GM23338 (cell line): Measurements from ENCODE around the gene SPHKAP.

Source experiments
- CREB1 ChIP-seq: fragments of 250-450 bp; sonication (Bioruptor Pico); IDR thresholded peaks from 2 replicates; pipeline ENCODE4 v1.5.0; 2020; ENCODE audit warnings: low read depth, mild to moderate bottlenecking, moderate library complexity
- EZH2 ChIP-seq: fragments of 200-600 bp; sonication (generic); IDR thresholded peaks from one replicate; pipeline ENCODE4 v1.8.0; 2017; ENCODE audit warnings: antibody characterized with exemption, mild to moderate bottlenecking, low read depth; ENCODE audit not compliant: unreplicated experiment
- EZH2phosphoT487 ChIP-seq: fragments of 200-600 bp; sonication (generic); IDR thresholded peaks from one replicate; pipeline ENCODE4 v1.8.1; 2018; ENCODE audit warnings: antibody characterized with exemption; ENCODE audit not compliant: unreplicated experiment
- JUNB ChIP-seq: IDR thresholded peaks from one replicate; pipeline ENCODE4 v1.6.1; 2016; ENCODE audit warnings: antibody characterized with exemption; ENCODE audit not compliant: unreplicated experiment
- NANOG ChIP-seq: IDR thresholded peaks from 2 replicates; pipeline ENCODE4 v1.6.1; 2016; ENCODE audit warnings: antibody characterized with exemption, borderline replicate concordance
- POLR2AphosphoS5 ChIP-seq: IDR thresholded peaks from 2 replicates; pipeline ENCODE4 v1.6.1; 2016; ENCODE audit warnings: antibody characterized with exemption, low read depth
- ZNF331 ChIP-seq: fragments of 250-450 bp; sonication (Bioruptor Pico); IDR thresholded peaks from 2 replicates; pipeline ENCODE4 v1.5.0; 2020; ENCODE audit warnings: low read depth, mild to moderate bottlenecking, moderate library complexity
- TF ChIP-seq, protein P1 (sequence below), 2 experiments: fragments of 200-600 bp in 1 of 2; sonication (generic) in 1 of 2; conservative IDR thresholded peaks; 2 replicates each; pipeline versions ENCODE4 v1.5.1 to v1.6.1; 2016 to 2017; ENCODE audit warnings: antibody characterized with exemption in 2 of 2, low read depth in 2 of 2, mild to moderate bottlenecking in 2 of 2, moderate library complexity in 1 of 2
- TF ChIP-seq, protein P2 (sequence below): IDR thresholded peaks from one replicate; pipeline ENCODE4 v1.6.1; 2018; ENCODE audit warnings: antibody characterized with exemption; ENCODE audit not compliant: unreplicated experiment

DNA sequence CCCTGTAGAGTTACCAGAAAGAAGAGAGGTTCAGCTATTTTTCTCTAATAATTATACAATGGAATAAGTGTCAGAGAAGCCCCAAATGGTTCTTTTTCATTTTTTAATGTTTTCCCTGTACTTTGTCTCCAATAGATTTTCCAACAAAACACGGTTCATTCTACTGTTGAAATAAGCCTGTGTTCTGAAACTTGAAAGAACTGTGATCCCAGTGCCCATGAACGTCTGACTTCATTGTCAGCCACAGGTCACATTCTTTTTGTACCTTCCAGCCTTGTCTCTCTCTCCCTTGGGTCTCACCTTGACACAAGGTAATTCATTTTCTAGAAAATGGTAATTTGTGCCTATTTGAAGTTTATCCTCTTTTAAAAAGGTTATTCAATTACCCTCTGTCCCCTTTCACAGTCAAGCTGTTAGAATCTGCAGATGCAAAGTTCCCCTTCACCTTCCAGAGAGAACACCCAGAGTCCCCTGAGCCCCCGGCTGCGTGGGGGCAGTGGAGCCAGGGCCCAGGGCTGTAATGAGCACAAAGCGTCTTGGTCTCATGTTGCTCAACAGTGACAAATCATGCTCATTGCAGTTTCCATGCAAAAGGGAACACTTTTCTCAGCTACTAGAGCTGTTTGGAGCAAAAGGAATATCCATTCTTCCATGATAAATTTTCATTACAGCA, 115.2 kb downstream of the SPHKAP start:
- TF ChIP-seq, protein P1, sequence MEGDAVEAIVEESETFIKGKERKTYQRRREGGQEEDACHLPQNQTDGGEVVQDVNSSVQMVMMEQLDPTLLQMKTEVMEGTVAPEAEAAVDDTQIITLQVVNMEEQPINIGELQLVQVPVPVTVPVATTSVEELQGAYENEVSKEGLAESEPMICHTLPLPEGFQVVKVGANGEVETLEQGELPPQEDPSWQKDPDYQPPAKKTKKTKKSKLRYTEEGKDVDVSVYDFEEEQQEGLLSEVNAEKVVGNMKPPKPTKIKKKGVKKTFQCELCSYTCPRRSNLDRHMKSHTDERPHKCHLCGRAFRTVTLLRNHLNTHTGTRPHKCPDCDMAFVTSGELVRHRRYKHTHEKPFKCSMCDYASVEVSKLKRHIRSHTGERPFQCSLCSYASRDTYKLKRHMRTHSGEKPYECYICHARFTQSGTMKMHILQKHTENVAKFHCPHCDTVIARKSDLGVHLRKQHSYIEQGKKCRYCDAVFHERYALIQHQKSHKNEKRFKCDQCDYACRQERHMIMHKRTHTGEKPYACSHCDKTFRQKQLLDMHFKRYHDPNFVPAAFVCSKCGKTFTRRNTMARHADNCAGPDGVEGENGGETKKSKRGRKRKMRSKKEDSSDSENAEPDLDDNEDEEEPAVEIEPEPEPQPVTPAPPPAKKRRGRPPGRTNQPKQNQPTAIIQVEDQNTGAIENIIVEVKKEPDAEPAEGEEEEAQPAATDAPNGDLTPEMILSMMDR (conservative IDR thresholded peaks at IDR 0.05; ENCODE audit: low read depth in 2 of 2): no peak
- TF ChIP-seq POLR2AphosphoS5 (no peak), EZH2 (no peak), EZH2phosphoT487 (no peak), NANOG (no peak), JUNB (no peak), CREB1 (CRISPR knock-in tag) (no peak), ZNF331 (no peak)
- TF ChIP-seq, protein P2, sequence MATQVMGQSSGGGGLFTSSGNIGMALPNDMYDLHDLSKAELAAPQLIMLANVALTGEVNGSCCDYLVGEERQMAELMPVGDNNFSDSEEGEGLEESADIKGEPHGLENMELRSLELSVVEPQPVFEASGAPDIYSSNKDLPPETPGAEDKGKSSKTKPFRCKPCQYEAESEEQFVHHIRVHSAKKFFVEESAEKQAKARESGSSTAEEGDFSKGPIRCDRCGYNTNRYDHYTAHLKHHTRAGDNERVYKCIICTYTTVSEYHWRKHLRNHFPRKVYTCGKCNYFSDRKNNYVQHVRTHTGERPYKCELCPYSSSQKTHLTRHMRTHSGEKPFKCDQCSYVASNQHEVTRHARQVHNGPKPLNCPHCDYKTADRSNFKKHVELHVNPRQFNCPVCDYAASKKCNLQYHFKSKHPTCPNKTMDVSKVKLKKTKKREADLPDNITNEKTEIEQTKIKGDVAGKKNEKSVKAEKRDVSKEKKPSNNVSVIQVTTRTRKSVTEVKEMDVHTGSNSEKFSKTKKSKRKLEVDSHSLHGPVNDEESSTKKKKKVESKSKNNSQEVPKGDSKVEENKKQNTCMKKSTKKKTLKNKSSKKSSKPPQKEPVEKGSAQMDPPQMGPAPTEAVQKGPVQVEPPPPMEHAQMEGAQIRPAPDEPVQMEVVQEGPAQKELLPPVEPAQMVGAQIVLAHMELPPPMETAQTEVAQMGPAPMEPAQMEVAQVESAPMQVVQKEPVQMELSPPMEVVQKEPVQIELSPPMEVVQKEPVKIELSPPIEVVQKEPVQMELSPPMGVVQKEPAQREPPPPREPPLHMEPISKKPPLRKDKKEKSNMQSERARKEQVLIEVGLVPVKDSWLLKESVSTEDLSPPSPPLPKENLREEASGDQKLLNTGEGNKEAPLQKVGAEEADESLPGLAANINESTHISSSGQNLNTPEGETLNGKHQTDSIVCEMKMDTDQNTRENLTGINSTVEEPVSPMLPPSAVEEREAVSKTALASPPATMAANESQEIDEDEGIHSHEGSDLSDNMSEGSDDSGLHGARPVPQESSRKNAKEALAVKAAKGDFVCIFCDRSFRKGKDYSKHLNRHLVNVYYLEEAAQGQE: no peak
